Measurements from ENCODE around the gene ATP10B. TPM values are rescaled to one million over a fixed set of nuclear protein-coding genes. Genes with fewer than 3 reads are reported as not detected.
"Not testable (repeated sequence)": the region's sequence is repeated elsewhere in the genome, so short reads cannot be mapped to it uniquely, and the experiment has no call there.

ATP10B gene
- total RNA-seq, 2 donors from 2014 or later, result 1.3 to 2.1 TPM

- no peaks in the 10 kb centered on the region for H3K27me3 ChIP-seq
- no peak overlapping the region for H3K27ac ChIP-seq
- intact Hi-C loops (cut with DNase I), result no loop called here
- WGBS, 2 donors, result 57 to 80% methylated on average over 3 of the region's 3 CpGs
- ATAC-seq (no peak), DNase-seq (no peak)
- H3K4me3 ChIP-seq, result no peak overlapping the region
- H3K9me3 ChIP-seq, result no peaks in the 10 kb centered on the region
- TF ChIP-seq POLR2A (IDR thresholded peaks at IDR 0.05) (no peak), CTCF (IDR thresholded peaks at IDR 0.05) (no peak)
- H3K36me3 ChIP-seq (replicated peaks in 1 of 2; ENCODE audit: insufficient read depth in 1 of 2, low read depth in 2 of 2), result no peaks in the 10 kb centered on the region
- H3K4me1 ChIP-seq, result no peaks in the 10 kb centered on the region
Observed at GRCh38 chr5:160824301-160825001, 27.6 kb downstream of the ATP10B start.

- H3K9me3 ChIP-seq; DNase-seq; H3K36me3 ChIP-seq (replicated peaks in 1 of 2; ENCODE audit: insufficient read depth in 1 of 2, low read depth in 2 of 2); H3K27me3 ChIP-seq; H3K4me1 ChIP-seq; ATAC-seq; H3K4me3 ChIP-seq; H3K27ac ChIP-seq; intact Hi-C loops (cut with DNase I): not testable (repeated sequence)
- WGBS, 2 donors, result 91 to 92% methylated on average over 11 to 12 of the region's 12 CpGs
Observed at GRCh38 chr5:160812996-160813395, 39.0 kb downstream of the ATP10B start.

GRCh38 chr5:160805376-160805775, 46.6 kb downstream of the ATP10B start:
- Histone ChIP-seq H3K27ac (no peak overlapping the region), H3K27me3 (no peaks in the 10 kb centered on the region), H3K36me3 (replicated peaks in 1 of 2; ENCODE audit: insufficient read depth in 1 of 2, low read depth in 2 of 2) (no peaks in the 10 kb centered on the region), H3K9me3 (no peaks in the 10 kb centered on the region), H3K4me1 (peaks cover 5% of the 10 kb centered on the region), H3K4me3 (no peak overlapping the region)
- ATAC-seq, result no peak
- intact Hi-C loops (cut with DNase I), result no loop called here
- 79 to 90% methylated on average over 6 of the region's 6 CpGs for WGBS, 2 donors
- DNase-seq, result no peak
- TF ChIP-seq CTCF (IDR thresholded peaks at IDR 0.05) (no peak), POLR2A (IDR thresholded peaks at IDR 0.05) (no peak)

- H3K27me3 ChIP-seq, result no peaks in the 10 kb centered on the region
- ATAC-seq, result peak; percentile 48
- peak in 5 of 7 experiments; percentile 11 to 52 (median 43) for TF ChIP-seq CTCF (IDR thresholded peaks at IDR 0.05)
- no peak for TF ChIP-seq POLR2A (IDR thresholded peaks at IDR 0.05)
Observed at GRCh38 chr5:160802592-160802991, 49.4 kb downstream of the ATP10B start.

GRCh38 chr5:160800375-160801275, 51.4 kb downstream of the ATP10B start:
- H3K9me3 ChIP-seq, result no peaks in the 10 kb centered on the region
- DNase-seq (no peak), ATAC-seq (no peak)
- intact Hi-C loops (cut with DNase I), result no loop called here
- TF ChIP-seq POLR2A (IDR thresholded peaks at IDR 0.05) (no peak), CTCF (IDR thresholded peaks at IDR 0.05) (no peak)
- 58% methylated on average over 4 of the region's 4 CpGs for WGBS, 2 donors
- no peak overlapping the region for H3K27ac ChIP-seq
- H3K4me1 ChIP-seq, result peaks cover 9% of the 10 kb centered on the region
- H3K36me3 ChIP-seq (replicated peaks in 1 of 2; ENCODE audit: insufficient read depth in 1 of 2, low read depth in 2 of 2), result no peaks in the 10 kb centered on the region
- no peak overlapping the region for H3K4me3 ChIP-seq
- no peaks in the 10 kb centered on the region for H3K27me3 ChIP-seq

More at GRCh38 chr5:160802592-160802991, 49.4 kb downstream of the ATP10B start:
- H3K4me3 ChIP-seq, result no peak overlapping the region
- intact Hi-C loops (cut with DNase I), result no loop called here
- no peaks in the 10 kb centered on the region for H3K9me3 ChIP-seq
- H3K27ac ChIP-seq, result no peak overlapping the region
- WGBS, 2 donors, result 41 to 46% methylated on average over 2 of the region's 2 CpGs
- DNase-seq, result peak in 3 of 4 donors; percentile 12 to 16 (median 16)
- H3K4me1 ChIP-seq, result peaks cover 9% of the 10 kb centered on the region
- H3K36me3 ChIP-seq (replicated peaks in 1 of 2; ENCODE audit: insufficient read depth in 1 of 2, low read depth in 2 of 2), result no peaks in the 10 kb centered on the region
